ENCODE data around the gene DENND11.

The DENND11 gene

GRCh38 chr7:141668853-141669252, 33.1 kb downstream of the DENND11 start:
- peaks cover 3% of the 10 kb centered on the region for H3K79me1 ChIP-seq (replicated peaks; ENCODE audit: low read length, poor library complexity, severe bottlenecking)
- H3K23ac ChIP-seq (ENCODE audit: low read length in 2 of 2), result no peak overlapping the region
- H2BK120ac ChIP-seq (ENCODE audit: low read depth, low read length), result no peak overlapping the region
- no peak overlapping the region for H3K27ac ChIP-seq (ENCODE audit: low read length, poor library complexity, severe bottlenecking)
- no peak overlapping the region for H2BK15ac ChIP-seq (ENCODE audit: low read depth, poor library complexity, severe bottlenecking)
- no peak overlapping the region for H2AFZ ChIP-seq (ENCODE audit: low read depth, low read length)
- no peak overlapping the region for H3K18ac ChIP-seq (ENCODE audit: low read depth in 1 of 2, low read length in 2 of 2)
- H2AK5ac ChIP-seq (ENCODE audit: low read length, severe bottlenecking), result no peak overlapping the region
- peaks cover 17 to 33% of the 10 kb centered on the region in 2 experiments for H3K36me3 ChIP-seq (ENCODE audit: control insufficient read depth in 1 of 2, insufficient read depth in 2 of 2, low read depth in 1 of 2, low read length in 2 of 2)
- WGBS, result 94% methylated on average over 2 of the region's 2 CpGs
- no peak overlapping the region for H3K4me2 ChIP-seq (ENCODE audit: low read length, poor library complexity, severe bottlenecking)
- H3K4ac ChIP-seq (ENCODE audit: low read depth in 1 of 2, low read length in 2 of 2), result no peak overlapping the region
- H4K91ac ChIP-seq (ENCODE audit: low read length), result no peak overlapping the region
- H2BK5ac ChIP-seq (ENCODE audit: low read depth, low read length, poor library complexity, severe bottlenecking), result no peak overlapping the region
- H3K14ac ChIP-seq (ENCODE audit: low read length in 2 of 2), result no peak overlapping the region
- no peak overlapping the region for H3K9ac ChIP-seq (ENCODE audit: low read length)
- no peaks in the 10 kb centered on the region for H3K4me1 ChIP-seq (ENCODE audit: control insufficient read depth, insufficient read depth, low read depth, low read length)
- no peak overlapping the region for H3K4me3 ChIP-seq (ENCODE audit: insufficient read depth in 1 of 2, low read depth in 1 of 2, low read length in 2 of 2)
- H3K27me3 ChIP-seq (ENCODE audit: control insufficient read depth in 1 of 2, insufficient read depth in 1 of 2, low read length in 2 of 2), result no peaks in the 10 kb centered on the region
- DNase-seq, result no peak
- no peak overlapping the region for H4K8ac ChIP-seq (ENCODE audit: low read length)
- peaks cover 3% of the 10 kb centered on the region for H3K9me3 ChIP-seq (ENCODE audit: control insufficient read depth, low read length)
- H2BK12ac ChIP-seq (ENCODE audit: low read length in 2 of 2), result no peak overlapping the region

GRCh38 chr7:141666071-141666470, 35.9 kb downstream of the DENND11 start:
- Histone ChIP-seq H2BK120ac (ENCODE audit: low read depth, low read length) (no peak overlapping the region), H3K27me3 (ENCODE audit: control insufficient read depth in 1 of 2, insufficient read depth in 1 of 2, low read length in 2 of 2) (no peaks in the 10 kb centered on the region), H4K8ac (ENCODE audit: low read length) (no peak overlapping the region), H3K18ac (ENCODE audit: low read depth in 1 of 2, low read length in 2 of 2) (no peak overlapping the region), H2AFZ (ENCODE audit: low read depth, low read length) (no peak overlapping the region), H3K4me1 (ENCODE audit: control insufficient read depth, insufficient read depth, low read depth, low read length) (peaks cover 1% of the 10 kb centered on the region), H3K27ac (ENCODE audit: low read length, poor library complexity, severe bottlenecking) (no peak overlapping the region), H2BK12ac (ENCODE audit: low read length in 2 of 2) (no peak overlapping the region), H2AK5ac (ENCODE audit: low read length, severe bottlenecking) (no peak overlapping the region), H3K9me3 (ENCODE audit: control insufficient read depth, low read length) (no peaks in the 10 kb centered on the region), H4K91ac (ENCODE audit: low read length) (no peak overlapping the region), H2BK15ac (ENCODE audit: low read depth, poor library complexity, severe bottlenecking) (no peak overlapping the region), H3K36me3 (ENCODE audit: control insufficient read depth in 1 of 2, insufficient read depth in 2 of 2, low read depth in 1 of 2, low read length in 2 of 2) (peaks cover 39% of the 10 kb centered on the region in 2 experiments), H3K14ac (ENCODE audit: low read length in 2 of 2) (no peak overlapping the region), H3K4me3 (ENCODE audit: insufficient read depth in 1 of 2, low read depth in 1 of 2, low read length in 2 of 2) (no peak overlapping the region), H3K23ac (ENCODE audit: low read length in 2 of 2) (no peak overlapping the region), H3K9ac (ENCODE audit: low read length) (no peak overlapping the region), H3K79me1 (replicated peaks; ENCODE audit: low read length, poor library complexity, severe bottlenecking) (no peaks in the 10 kb centered on the region), H3K4me2 (ENCODE audit: low read length, poor library complexity, severe bottlenecking) (no peak overlapping the region), H3K4ac (ENCODE audit: low read depth in 1 of 2, low read length in 2 of 2) (no peak overlapping the region), H2BK5ac (ENCODE audit: low read depth, low read length, poor library complexity, severe bottlenecking) (no peak overlapping the region)
- no peak for DNase-seq
- 98% methylated on average over 4 of the region's 4 CpGs for WGBS

- Histone ChIP-seq H3K27ac (ENCODE audit: low read length, poor library complexity, severe bottlenecking) (no peak overlapping the region), H4K91ac (ENCODE audit: low read length) (no peak overlapping the region), H3K14ac (ENCODE audit: low read length in 2 of 2) (no peak overlapping the region), H3K27me3 (ENCODE audit: control insufficient read depth in 1 of 2, insufficient read depth in 1 of 2, low read length in 2 of 2) (no peaks in the 10 kb centered on the region), H4K8ac (ENCODE audit: low read length) (no peak overlapping the region), H2AFZ (ENCODE audit: low read depth, low read length) (no peak overlapping the region), H3K4me3 (ENCODE audit: insufficient read depth in 1 of 2, low read depth in 1 of 2, low read length in 2 of 2) (no peak overlapping the region), H3K4me1 (ENCODE audit: control insufficient read depth, insufficient read depth, low read depth, low read length) (peaks cover 1% of the 10 kb centered on the region), H2BK15ac (ENCODE audit: low read depth, poor library complexity, severe bottlenecking) (no peak overlapping the region), H3K4ac (ENCODE audit: low read depth in 1 of 2, low read length in 2 of 2) (no peak overlapping the region), H3K23ac (ENCODE audit: low read length in 2 of 2) (no peak overlapping the region), H3K18ac (ENCODE audit: low read depth in 1 of 2, low read length in 2 of 2) (no peak overlapping the region), H3K9ac (ENCODE audit: low read length) (no peak overlapping the region), H2BK12ac (ENCODE audit: low read length in 2 of 2) (no peak overlapping the region), H3K36me3 (ENCODE audit: control insufficient read depth in 1 of 2, insufficient read depth in 2 of 2, low read depth in 1 of 2, low read length in 2 of 2) (peaks cover 41% of the 10 kb centered on the region in 2 experiments), H2BK5ac (ENCODE audit: low read depth, low read length, poor library complexity, severe bottlenecking) (no peak overlapping the region), H3K79me1 (replicated peaks; ENCODE audit: low read length, poor library complexity, severe bottlenecking) (no peaks in the 10 kb centered on the region), H2AK5ac (ENCODE audit: low read length, severe bottlenecking) (no peak overlapping the region), H3K9me3 (ENCODE audit: control insufficient read depth, low read length) (no peaks in the 10 kb centered on the region), H2BK120ac (ENCODE audit: low read depth, low read length) (no peak overlapping the region), H3K4me2 (ENCODE audit: low read length, poor library complexity, severe bottlenecking) (no peak overlapping the region)
- no peak for DNase-seq
- WGBS, result 97% methylated on average over 18 of the region's 18 CpGs
Observed at GRCh38 chr7:141665208-141666035, 36.5 kb downstream of the DENND11 start.

GRCh38 chr7:141664450-141664849, 37.5 kb downstream of the DENND11 start:
- H2AK5ac ChIP-seq (ENCODE audit: low read length, severe bottlenecking), result no peak overlapping the region
- no peak overlapping the region for H3K27ac ChIP-seq (ENCODE audit: low read length, poor library complexity, severe bottlenecking)
- H3K23ac ChIP-seq (ENCODE audit: low read length in 2 of 2), result no peak overlapping the region
- H3K36me3 ChIP-seq (ENCODE audit: control insufficient read depth in 1 of 2, insufficient read depth in 2 of 2, low read depth in 1 of 2, low read length in 2 of 2), result peaks cover 50% of the 10 kb centered on the region in 2 experiments
- H2BK5ac ChIP-seq (ENCODE audit: low read depth, low read length, poor library complexity, severe bottlenecking), result no peak overlapping the region
- no peak overlapping the region for H4K8ac ChIP-seq (ENCODE audit: low read length)
- no peaks in the 10 kb centered on the region for H3K9me3 ChIP-seq (ENCODE audit: control insufficient read depth, low read length)
- no peaks in the 10 kb centered on the region for H3K27me3 ChIP-seq (ENCODE audit: control insufficient read depth in 1 of 2, insufficient read depth in 1 of 2, low read length in 2 of 2)
- H2BK15ac ChIP-seq (ENCODE audit: low read depth, poor library complexity, severe bottlenecking), result no peak overlapping the region
- no peak for DNase-seq
- no peak overlapping the region for H3K9ac ChIP-seq (ENCODE audit: low read length)
- peaks cover 1% of the 10 kb centered on the region for H3K4me1 ChIP-seq (ENCODE audit: control insufficient read depth, insufficient read depth, low read depth, low read length)
- no peak overlapping the region for H3K14ac ChIP-seq (ENCODE audit: low read length in 2 of 2)
- no peak overlapping the region for H3K4me2 ChIP-seq (ENCODE audit: low read length, poor library complexity, severe bottlenecking)
- H2BK12ac ChIP-seq (ENCODE audit: low read length in 2 of 2), result no peak overlapping the region
- no peak overlapping the region for H4K91ac ChIP-seq (ENCODE audit: low read length)
- 97% methylated on average over 5 of the region's 6 CpGs for whole genome bisulfite sequencing
- H3K79me1 ChIP-seq (replicated peaks; ENCODE audit: low read length, poor library complexity, severe bottlenecking), result no peaks in the 10 kb centered on the region
- no peak overlapping the region for H3K4ac ChIP-seq (ENCODE audit: low read depth in 1 of 2, low read length in 2 of 2)
- H2BK120ac ChIP-seq (ENCODE audit: low read depth, low read length), result no peak overlapping the region
- no peak overlapping the region for H2AFZ ChIP-seq (ENCODE audit: low read depth, low read length)
- no peak overlapping the region for H3K18ac ChIP-seq (ENCODE audit: low read depth in 1 of 2, low read length in 2 of 2)
- H3K4me3 ChIP-seq (ENCODE audit: insufficient read depth in 1 of 2, low read depth in 1 of 2, low read length in 2 of 2), result no peak overlapping the region

All from mesenchymal stem cell (in vitro differentiated cells and primary cell).